ENCODE measurements around the gene ASB12. TPM values are rescaled to one million over a fixed set of nuclear protein-coding genes. Genes with fewer than 3 reads are reported as not detected.

ASB12 gene, protein sequence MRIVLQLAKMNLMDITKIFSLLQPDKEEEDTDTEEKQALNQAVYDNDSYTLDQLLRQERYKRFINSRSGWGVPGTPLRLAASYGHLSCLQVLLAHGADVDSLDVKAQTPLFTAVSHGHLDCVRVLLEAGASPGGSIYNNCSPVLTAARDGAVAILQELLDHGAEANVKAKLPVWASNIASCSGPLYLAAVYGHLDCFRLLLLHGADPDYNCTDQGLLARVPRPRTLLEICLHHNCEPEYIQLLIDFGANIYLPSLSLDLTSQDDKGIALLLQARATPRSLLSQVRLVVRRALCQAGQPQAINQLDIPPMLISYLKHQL
- total RNA-seq (2014; rRNA removed; shearing (Covaris generic)), result not detected in 2 replicates

DNA sequence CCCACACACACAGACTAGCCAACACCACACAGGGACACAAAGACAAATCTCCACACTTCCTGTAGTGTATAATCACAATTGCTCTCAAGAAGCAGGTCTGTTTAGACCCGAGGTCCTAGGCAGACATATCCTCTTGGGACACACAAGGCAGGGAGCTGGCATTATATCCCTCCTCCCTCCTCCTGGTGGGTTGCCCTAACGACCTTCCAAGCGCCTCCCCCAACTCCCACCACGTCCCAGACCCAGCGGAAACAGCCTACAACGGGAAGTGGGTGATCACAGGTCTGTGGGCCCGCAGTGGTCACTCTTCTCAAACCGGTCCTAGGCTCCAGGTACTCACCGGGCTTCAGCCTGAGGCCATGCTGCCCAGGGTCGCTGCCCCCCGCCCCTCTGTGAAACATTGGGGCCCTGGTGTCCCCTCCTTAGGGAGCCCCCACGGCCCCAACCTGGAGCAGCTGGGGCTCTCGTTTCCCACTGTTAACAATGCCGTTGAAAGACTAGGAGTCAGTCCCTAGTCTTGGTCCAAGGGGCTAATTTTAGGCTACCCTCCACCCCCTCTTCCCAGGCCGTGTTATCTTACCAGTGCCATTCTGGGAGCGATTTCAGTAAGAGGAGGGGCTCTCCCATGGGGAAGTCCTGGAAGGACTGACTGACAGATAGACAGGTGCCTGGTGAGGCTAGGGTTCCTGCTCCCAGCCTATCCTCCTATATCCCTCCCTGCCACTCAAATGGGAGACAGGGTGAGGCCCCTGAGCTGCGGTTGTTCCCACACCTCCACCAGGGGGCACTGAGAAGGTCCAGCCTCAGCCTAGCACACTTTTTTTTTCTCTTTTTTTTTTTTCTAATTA lies at the start of gene ASB12:
Gene ASB12 (minus strand): TSS at position 485 of the 848 bp plus-strand sequence. CDS start 4,957 bp downstream, outside the sequence.

DNA sequence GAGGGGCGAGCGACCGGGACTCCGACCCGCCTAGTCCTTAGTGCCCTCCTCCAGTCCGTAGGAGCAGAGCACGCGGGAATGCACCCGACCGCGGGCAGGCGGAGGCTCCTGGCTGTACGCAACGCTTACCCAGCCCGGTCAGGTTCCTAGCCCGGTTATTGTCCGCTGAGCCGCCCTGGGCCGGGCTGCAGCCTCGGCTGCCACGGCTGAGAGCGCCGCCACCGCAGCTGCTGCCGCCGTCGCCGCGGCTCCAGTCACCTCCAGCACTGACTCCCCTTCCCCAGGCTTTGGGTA lies 25.0 kb downstream of the ASB12 start, which contains the start of gene AMER1:
Gene AMER1 (minus strand): TSS at position 268 of the 294 bp plus-strand sequence. CDS start 12,422 bp downstream, outside the sequence.

Small RNAs within 50 kb of the gene (small RNA-seq; reads per million reads assigned to genes)
- gene RN7SL799P, result not detected

Other genes starting within 250 kb of the ASB12 start
- gene AMER1, start 24.9 kb downstream of the ASB12 start, total RNA-seq (2014; rRNA removed; shearing (Covaris generic)), result 4.5 and 5.2 TPM in 2 replicates
- gene MTMR8, start 164.8 kb upstream of the ASB12 start, total RNA-seq (2014; rRNA removed; shearing (Covaris generic)), result 0.26 and 0.82 TPM in 2 replicates

Data from A375 (cell line).